Measurements from ENCODE around the gene RPS6KB2.
"Not testable (repeated sequence)": the region's sequence is repeated elsewhere in the genome, so short reads cannot be mapped to it uniquely, and the experiment has no call there.

Gene RPS6KB2

GRCh38 chr11:67397986-67398660 is 30.2 kb upstream of the RPS6KB2 start:
- no peak for DNase-seq

DNA sequence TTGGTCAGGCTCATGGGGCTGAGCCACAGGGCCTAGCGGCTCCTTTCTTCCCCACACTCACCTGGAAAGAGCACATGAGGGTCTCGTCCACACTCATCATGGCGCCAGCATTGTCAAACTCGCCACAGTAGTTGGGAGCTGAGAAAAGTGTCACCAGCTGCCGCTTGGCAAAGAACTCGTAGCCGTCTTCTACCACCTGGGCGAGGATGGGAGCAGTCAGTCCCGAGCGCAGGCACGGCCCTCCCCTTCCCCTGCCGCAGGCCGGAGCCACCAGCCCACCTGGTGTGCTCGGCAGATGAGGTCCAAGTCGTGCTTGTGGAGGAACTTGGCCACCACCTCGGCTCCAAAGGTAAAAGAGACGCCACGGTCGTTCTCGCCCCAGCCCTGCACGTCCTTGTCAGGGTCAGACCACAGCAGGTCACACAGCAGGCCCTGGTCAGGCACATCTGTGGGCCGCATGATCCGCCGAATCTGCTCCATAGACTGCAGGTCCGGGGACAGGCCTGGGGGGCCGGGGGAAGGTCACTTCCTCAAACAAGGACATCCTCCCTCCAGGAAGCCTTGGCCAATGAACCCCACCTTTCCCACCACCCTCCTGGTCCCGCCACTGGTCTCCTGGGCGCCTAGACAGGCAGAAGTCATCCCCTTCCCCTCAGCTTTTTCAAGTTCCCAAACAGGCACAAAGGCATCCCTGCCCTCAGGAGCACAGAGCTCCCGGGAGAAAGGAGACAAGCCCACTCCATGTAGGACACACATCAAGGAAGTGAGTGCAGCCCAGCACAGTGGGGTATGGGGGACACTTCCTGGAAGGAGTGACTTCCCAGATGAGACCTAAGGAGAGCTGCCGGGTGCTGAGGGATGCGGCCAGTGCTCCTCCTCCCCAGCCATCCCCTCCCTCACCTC is 29.4 kb upstream of the RPS6KB2 start:
- DNase-seq: no peak

DNA sequence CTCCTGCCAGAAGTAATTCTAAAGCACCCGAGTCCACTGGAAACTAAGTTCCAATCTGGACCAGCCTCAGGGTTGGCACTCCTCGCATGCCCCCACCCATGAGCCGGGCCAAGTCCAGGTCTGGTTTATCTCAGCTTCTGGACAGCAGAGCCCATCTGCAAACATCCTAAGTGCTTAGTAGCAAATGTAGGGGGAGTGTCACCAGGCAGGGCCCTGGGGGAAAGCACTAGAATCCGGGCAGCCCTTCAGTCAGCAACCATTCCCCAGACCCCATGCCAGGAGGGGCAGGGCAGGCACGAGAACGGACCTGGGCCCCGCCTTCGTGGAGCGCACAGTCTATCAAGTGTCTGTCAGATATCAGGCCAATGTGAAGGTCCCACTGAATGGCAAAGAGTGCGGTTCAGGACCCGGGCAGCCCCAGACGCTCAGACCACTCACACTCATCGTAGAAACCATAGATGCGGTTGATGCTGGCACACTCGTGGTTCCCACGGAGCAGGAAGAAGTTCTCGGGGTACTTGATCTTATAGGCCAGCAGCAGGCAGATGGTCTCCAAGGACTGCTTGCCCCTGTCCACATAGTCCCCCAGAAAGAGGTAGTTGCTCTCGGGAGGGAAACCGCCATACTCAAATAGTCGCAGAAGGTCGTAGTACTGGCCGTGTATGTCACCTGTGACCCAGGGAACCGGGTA is 27.9 kb upstream of the RPS6KB2 start:
- no peak for DNase-seq

- DNase-seq: no peak
Observed at GRCh38 chr11:67400942-67401494, 27.3 kb upstream of the RPS6KB2 start.

- peak; percentile 88 to 93 for DNase-seq
Observed at GRCh38 chr11:67401495-67402191, 26.7 kb upstream of the RPS6KB2 start, which contains the start of gene PPP1CA. TSS of gene PPP1CA (minus strand) at chr11:67401858. CDS start at chr11:67401782, 76 bp downstream.

- not testable (repeated sequence) for DNase-seq
Observed at GRCh38 chr11:67402192-67402839, 26.0 kb upstream of the RPS6KB2 start.

- not testable (repeated sequence) for DNase-seq
Observed at GRCh38 chr11:67403085-67403484, 25.2 kb upstream of the RPS6KB2 start.

- peak in 1 of 2 donors; percentile 65 for DNase-seq
Observed at GRCh38 chr11:67404515-67405195, 23.6 kb upstream of the RPS6KB2 start.

DNA sequence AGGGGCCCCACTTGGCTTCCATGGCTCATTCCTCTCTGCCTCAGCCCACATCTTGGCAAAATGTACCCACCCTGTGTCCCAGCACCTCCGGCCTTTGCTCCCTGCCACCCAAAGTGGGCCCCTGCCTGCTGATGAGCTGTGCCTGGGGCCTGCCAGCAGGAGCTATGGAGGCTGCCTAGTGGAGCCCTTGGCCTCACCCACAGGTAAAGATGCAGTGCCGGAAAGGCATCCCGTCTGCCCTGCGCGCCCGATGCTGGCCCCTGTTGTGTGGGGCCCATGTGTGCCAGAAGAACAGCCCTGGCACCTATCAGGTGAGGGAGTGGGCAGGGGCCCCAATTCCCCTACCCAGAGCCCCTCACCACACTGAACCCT is 23.1 kb upstream of the RPS6KB2 start:
- DNase-seq: no peak

- no peak for DNase-seq
Observed at GRCh38 chr11:67405688-67406339, 22.5 kb upstream of the RPS6KB2 start.

GRCh38 chr11:67406420-67406968 is 21.8 kb upstream of the RPS6KB2 start:
- no peak for DNase-seq

DNA sequence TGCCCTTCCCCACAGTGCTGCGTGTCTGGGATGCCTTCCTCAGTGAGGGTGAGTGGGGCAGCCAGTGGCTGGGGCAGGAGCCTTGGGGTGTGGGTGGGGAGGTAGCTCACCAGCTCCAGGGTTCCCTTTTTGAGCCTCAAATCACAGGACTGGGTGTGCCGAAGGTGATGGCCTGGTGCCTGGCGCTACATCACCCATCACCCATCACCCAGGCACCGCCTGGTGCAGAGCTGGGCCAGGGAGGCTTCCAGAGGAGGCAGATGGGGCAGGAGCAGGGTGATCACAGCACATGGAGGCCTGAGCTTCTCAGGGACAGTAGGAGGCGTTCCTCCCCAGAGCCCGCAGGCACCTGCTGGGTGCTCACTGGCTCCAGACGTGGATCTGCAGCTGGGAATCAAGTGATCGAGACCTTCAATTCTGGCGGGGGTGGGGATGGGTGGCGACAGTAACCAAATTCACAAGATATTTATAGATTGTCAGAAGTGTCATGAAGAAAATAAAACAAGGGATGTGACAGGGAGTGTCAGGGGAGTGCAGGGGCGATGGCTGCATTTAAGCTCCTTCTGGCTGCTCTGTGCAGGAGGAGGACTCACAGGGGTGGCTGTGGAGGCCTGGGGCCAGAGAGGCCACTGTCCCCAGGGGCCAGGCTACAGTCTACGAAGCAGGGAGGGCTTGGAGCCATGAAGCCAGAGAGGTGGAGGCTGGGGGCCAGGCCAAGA is 21.2 kb upstream of the RPS6KB2 start:
- DNase-seq: no peak

GRCh38 chr11:67407688-67408163 is 20.6 kb upstream of the RPS6KB2 start:
- no peak for DNase-seq

DNA sequence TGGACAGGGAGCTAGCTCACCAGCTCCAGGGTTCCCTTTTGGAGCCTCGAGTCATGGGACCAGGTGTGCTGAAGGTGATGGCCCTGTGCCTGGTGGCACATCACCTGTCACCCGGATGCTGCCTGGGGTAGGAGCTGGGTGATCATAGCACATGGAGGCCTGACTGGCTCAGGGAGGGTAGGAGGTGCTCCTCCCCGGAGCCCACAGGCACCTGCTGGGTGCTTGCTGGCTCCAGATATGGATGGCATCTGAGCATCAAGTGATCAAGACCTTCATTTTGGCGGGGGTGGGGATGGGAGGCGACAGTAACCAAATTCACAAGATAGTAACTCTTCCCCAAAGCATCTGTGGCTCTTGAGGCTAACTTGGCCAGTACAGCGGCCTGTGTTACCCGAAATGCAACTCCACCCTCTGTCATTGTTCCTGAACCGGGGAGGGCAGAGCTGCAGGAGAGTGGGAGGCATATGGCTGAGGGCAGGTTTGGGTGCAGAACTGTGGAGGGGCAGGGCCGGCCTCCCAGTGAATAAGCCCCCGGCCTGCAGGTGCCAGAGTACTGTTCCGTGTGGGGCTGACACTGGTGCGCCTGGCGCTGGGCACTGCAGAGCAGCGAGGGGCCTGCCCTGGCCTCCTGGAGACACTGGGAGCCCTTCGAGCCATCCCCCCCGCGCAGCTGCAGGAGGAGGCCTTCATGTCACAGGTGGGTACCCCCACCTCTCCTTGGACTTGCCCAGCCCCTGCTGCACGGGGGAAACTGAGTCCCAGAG is 19.7 kb upstream of the RPS6KB2 start:
- DNase-seq: no peak

DNA sequence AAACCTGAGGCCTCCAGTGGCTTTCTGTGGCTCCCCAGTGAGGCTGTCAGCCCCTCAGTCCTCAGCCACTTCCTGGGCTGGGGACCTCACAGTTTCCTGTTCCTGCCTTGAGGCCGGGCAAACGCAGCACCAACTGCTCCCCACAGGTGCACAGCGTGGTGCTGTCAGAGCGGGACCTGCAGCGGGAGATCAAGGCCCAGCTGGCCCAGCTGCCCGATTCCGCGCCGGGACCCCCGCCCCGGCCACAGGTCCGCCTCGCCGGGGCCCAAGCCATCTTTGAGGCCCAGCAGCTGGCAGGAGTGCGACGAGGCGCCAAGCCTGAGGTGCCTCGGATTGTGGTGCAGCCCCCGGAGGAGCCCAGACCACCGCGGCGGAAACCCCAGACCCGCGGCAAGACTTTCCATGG is 19.0 kb upstream of the RPS6KB2 start:
- DNase-seq: peak; percentile 72 to 84

- DNase-seq: peak in 1 of 2 donors; percentile 47
Observed at GRCh38 chr11:67409781-67410368, 18.4 kb upstream of the RPS6KB2 start.

GRCh38 chr11:67410369-67410831 is 17.9 kb upstream of the RPS6KB2 start:
- no peak for DNase-seq

Measured in CD4-positive, alpha-beta T cell treated with Interferon alpha-2 for 1 hour (primary cell).